Endothelial cell (in vitro differentiated cells): ENCODE data around the gene MIA. TPM values are rescaled to one million over a fixed set of nuclear protein-coding genes. Genes with fewer than 3 reads are reported as not detected.
"Not testable (repeated sequence)": the region's sequence is repeated elsewhere in the genome, so short reads cannot be mapped to it uniquely, and the experiment has no call there.

Experiments
- DNase-seq: peaks from one replicate; pipeline ENCODE4 v3.0.0; 2021; ENCODE audit warnings: low spot score
- H3K27ac Mint-ChIP-seq: one replicate; pipeline ENCODE4 v1.8.0; 2021; ENCODE audit warnings: mixed read lengths, inconsistent platforms; ENCODE audit not compliant: unreplicated experiment
- H3K27me3 Mint-ChIP-seq: one replicate; pipeline ENCODE4 v1.8.0; 2021; ENCODE audit warnings: mild to moderate bottlenecking, moderate library complexity, mixed read lengths, inconsistent platforms; ENCODE audit not compliant: unreplicated experiment
- H3K36me3 Mint-ChIP-seq: one replicate; pipeline ENCODE4 v1.8.0; 2021; ENCODE audit warnings: mild to moderate bottlenecking, low read depth, mixed read lengths, inconsistent platforms; ENCODE audit not compliant: unreplicated experiment
- H3K4me1 Mint-ChIP-seq: one replicate; pipeline ENCODE4 v1.8.0; 2021; ENCODE audit warnings: mild to moderate bottlenecking, mixed read lengths, inconsistent platforms; ENCODE audit not compliant: unreplicated experiment
- H3K4me3 Mint-ChIP-seq: one replicate; pipeline ENCODE4 v1.8.0; 2021; ENCODE audit warnings: mild to moderate bottlenecking, mixed read lengths, inconsistent platforms; ENCODE audit not compliant: unreplicated experiment
- H3K9me3 Mint-ChIP-seq: one replicate; pipeline ENCODE4 v1.8.0; 2021; ENCODE audit warnings: mixed read lengths, inconsistent platforms; ENCODE audit not compliant: unreplicated experiment
- CTCF ChIP-seq: fragments of 200-600 bp; sonication (generic); IDR thresholded peaks from one replicate; pipeline ENCODE4 v1.5.0; 2021; ENCODE audit warnings: antibody characterized with exemption; ENCODE audit not compliant: unreplicated experiment
- total RNA-seq: library from RNA; stranded (reverse); fragmentation: NEBNext Ultra II Directional; extraction: Animal tissue kit (Norgen Biotek cat#: 25700); gene quantifications from one replicate; pipeline ENCODE4 v1.2.1, GENCODE V29; 2021; ENCODE audit not compliant: unreplicated experiment

Gene MIA
- total RNA-seq, 1 donor from 2014 or later = not detected

DNA sequence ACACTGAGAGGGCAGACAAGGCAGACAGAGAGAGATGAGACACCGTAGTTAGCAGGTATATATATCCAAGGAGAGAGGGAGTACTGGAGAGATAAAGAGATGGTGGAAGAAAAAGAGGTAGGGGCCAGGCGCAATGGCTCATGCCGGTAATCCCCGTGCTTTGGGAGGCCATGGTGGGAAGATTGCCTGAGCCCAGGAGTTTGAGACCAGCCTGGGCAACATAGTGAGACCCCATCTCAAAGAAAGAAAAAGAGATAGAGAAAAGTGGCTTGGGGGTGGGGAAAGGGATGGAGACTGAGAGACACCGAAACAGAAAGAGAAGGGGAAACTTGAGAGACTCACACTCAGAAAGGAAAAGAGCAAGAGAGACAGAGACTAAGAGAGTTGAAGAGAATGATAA, 5.3 kb downstream of the MIA start:
- H3K4me1 Mint-ChIP-seq = peaks cover 19% of the 10 kb centered on the region
- no peak overlapping the region for H3K27ac Mint-ChIP-seq
- H3K9me3 Mint-ChIP-seq = no peaks in the 10 kb centered on the region
- H3K36me3 Mint-ChIP-seq = peaks cover 6% of the 10 kb centered on the region
- no peak overlapping the region for H3K4me3 Mint-ChIP-seq
- H3K27me3 Mint-ChIP-seq = peaks cover 13% of the 10 kb centered on the region
- no peak for DNase-seq
- no peak for TF ChIP-seq CTCF

DNA sequence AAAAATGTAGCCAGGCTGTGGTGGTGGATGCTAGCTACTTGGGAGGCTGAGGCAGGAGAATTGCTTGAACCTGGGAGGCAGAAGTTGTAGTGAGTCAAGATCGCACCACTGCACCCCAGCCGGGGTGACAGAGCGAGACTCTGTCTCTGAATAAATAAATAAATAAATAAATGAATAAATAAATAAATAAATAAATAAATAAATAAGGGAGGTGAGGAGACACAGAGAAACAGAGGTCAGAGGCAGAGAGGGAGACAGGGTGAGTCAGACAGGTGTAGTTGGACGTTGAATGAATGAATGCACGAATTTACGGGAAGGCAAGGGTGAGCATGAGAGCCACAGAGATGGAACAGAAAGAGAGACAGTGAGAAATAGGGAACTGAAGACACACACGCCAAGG, 5.8 kb downstream of the MIA start:
- no peak for DNase-seq
- Mint-ChIP-seq H3K4me3 (peak overlapping the region; percentile 12), H3K9me3 (no peaks in the 10 kb centered on the region), H3K27me3 (peaks cover 13% of the 10 kb centered on the region), H3K36me3 (peaks cover 6% of the 10 kb centered on the region), H3K4me1 (peaks cover 19% of the 10 kb centered on the region), H3K27ac (no peak overlapping the region)
- TF ChIP-seq CTCF = no peak

DNA sequence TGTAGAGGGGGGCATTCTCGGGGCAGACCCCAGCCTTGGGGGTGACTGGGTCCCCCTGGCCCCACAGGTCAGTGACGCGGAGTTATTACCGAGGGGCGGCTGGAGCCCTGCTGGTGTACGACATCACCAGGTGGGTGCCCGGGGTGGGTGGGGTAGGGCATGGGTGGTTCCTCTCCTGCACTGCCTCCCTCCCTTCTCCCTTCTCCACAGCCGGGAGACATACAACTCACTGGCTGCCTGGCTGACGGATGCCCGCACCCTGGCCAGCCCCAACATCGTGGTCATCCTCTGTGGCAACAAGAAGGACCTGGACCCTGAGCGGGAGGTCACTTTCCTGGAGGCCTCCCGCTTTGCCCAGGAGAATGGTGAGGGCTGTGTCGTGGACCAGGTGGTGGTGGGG, 8.4 kb downstream of the MIA start:
- DNase-seq = no peak
- peaks cover 6% of the 10 kb centered on the region for H3K36me3 Mint-ChIP-seq
- H3K4me1 Mint-ChIP-seq = peaks cover 11% of the 10 kb centered on the region
- no peaks in the 10 kb centered on the region for H3K9me3 Mint-ChIP-seq
- H3K27me3 Mint-ChIP-seq = peaks cover 18% of the 10 kb centered on the region
- TF ChIP-seq CTCF = no peak
- H3K4me3 Mint-ChIP-seq = no peak overlapping the region
- H3K27ac Mint-ChIP-seq = no peak overlapping the region

DNA sequence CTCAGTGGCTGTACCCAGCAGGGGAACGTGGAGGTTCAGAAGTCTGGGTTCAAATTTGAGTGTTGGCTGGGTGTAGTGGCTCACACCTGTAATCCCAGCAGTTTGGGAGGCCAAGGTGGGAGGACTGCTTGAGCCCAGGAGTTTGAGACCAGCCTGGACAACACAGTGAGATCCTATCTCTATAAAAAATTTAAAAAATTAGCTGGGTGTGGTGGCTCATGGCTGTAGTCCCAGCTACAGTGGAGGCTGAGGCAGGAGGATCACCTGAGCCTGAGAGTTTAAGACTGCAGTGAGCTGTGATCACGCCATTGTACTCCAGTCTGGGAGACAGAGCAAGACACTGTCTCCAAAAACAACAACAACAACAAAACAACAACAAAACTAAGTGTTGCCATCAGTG, 8.8 kb downstream of the MIA start:
- H3K4me3 Mint-ChIP-seq, H3K4me1 Mint-ChIP-seq, DNase-seq, H3K36me3 Mint-ChIP-seq, H3K9me3 Mint-ChIP-seq, H3K27ac Mint-ChIP-seq: not testable (repeated sequence)
- peaks cover 16% of the 10 kb centered on the region for H3K27me3 Mint-ChIP-seq

GRCh38 chr19:40785526-40785925, 10.2 kb downstream of the MIA start:
- peaks cover 22% of the 10 kb centered on the region for H3K27me3 Mint-ChIP-seq
- H3K27ac Mint-ChIP-seq = peak overlapping the region; percentile 57
- peaks cover 10% of the 10 kb centered on the region for H3K36me3 Mint-ChIP-seq
- H3K4me3 Mint-ChIP-seq = no peak overlapping the region
- H3K9me3 Mint-ChIP-seq = no peaks in the 10 kb centered on the region
- no peak for DNase-seq
- peaks cover 6% of the 10 kb centered on the region for H3K4me1 Mint-ChIP-seq
- TF ChIP-seq CTCF = no peak
